K562 (cell line): Measurements from ENCODE around the gene SCARF2. TPM values are rescaled to one million over a fixed set of nuclear protein-coding genes. Genes with fewer than 3 reads are reported as not detected.

Experiments used
- ATAC-seq: fragments of 200-7000 bp; cut with Tn5 transposase; 3 replicates; pipeline ENCODE4 v1.9.1; 2020; ENCODE audit warnings: moderate library complexity
- BruUV-seq: library from RNA; stranded (reverse); fragments of 400-500 nt; replicated peaks from 2 replicates; lab custom pipeline; 2021; lab: Mats Ljungman, UMichigan
- CTCF ChIA-PET: fragments of 300-600 bp; formaldehyde crosslinking; extraction: SDS; loops from one replicate; lab custom pipeline; 2021; ENCODE audit warnings: low intra/inter-chr PET ratio; lab: Yijun Ruan, JAX
- POLR2A ChIA-PET: fragments of 300-600, 350-650 bp; sonication (Branson Sonifier 250); formaldehyde crosslinking; extraction: SDS; loops from one replicate; lab custom pipeline; 2021; ENCODE audit warnings: antibody characterized with exemption, inconsistent platforms; lab: Yijun Ruan, JAX
- DNase-seq, 4 experiments: peaks; one replicate each; pipeline versions ENCODE4 v3.0.0 to v3.0.0-alpha.2; 2011 to 2018; ENCODE audit warnings: low spot score in 3 of 4, mixed read lengths in 3 of 4; ENCODE audit errors: extremely low read depth in 1 of 4
- FAIRE-seq: peaks from 2 replicates; lab custom pipeline; 2011; peaks lifted over from hg19 to GRCh38; lab: Jason Lieb, UNC
- H2AFZ ChIP-seq: 2 replicates; pipeline ENCODE4 v1.6.0; 2011; ENCODE audit warnings: low read depth, low read length, control low read depth, inconsistent platforms
- H3K27ac ChIP-seq: fragments of 200-600 bp; 3 replicates; pipeline ENCODE4 v1.8.0; 2011; ENCODE audit warnings: low read depth, mild to moderate bottlenecking, control low read depth, inconsistent platforms, low read length, moderate library complexity, mixed read lengths; ENCODE audit errors: extremely low read depth
- H3K27me3 ChIP-seq, 2 experiments: fragments of 300-600 bp in 1 of 2; 2 replicates in 1 of 2; 3 replicates in 1 of 2; pipeline versions ENCODE4 v1.6.0 to v1.8.0; 2011; ENCODE audit warnings: inconsistent platforms in 2 of 2, low read length in 2 of 2, mild to moderate bottlenecking in 1 of 2, mixed read lengths in 1 of 2, moderate library complexity in 1 of 2; ENCODE audit not compliant: control insufficient read depth in 2 of 2, insufficient read depth in 2 of 2
- H3K36me3 ChIP-seq: fragments of 300-600 bp; 3 replicates; pipeline ENCODE4 v1.8.0; 2011; ENCODE audit warnings: mild to moderate bottlenecking, low read length, inconsistent platforms; ENCODE audit not compliant: control insufficient read depth, insufficient read depth
- H3K4me1 ChIP-seq, 2 experiments: fragments of 200-600 bp in 1 of 2; replicated peaks in 1 of 2; 2 replicates in 1 of 2; 3 replicates in 1 of 2; pipeline versions ENCODE4 v1.5.1 to v1.8.0; 2011; ENCODE audit warnings: inconsistent platforms in 2 of 2, low read length in 2 of 2, mild to moderate bottlenecking in 1 of 2, mixed read lengths in 1 of 2, moderate library complexity in 1 of 2; ENCODE audit not compliant: control insufficient read depth in 2 of 2, insufficient read depth in 2 of 2
- H3K4me2 ChIP-seq: 2 replicates; pipeline ENCODE4 v1.6.1; 2011; ENCODE audit warnings: low read length, control low read depth, inconsistent platforms, mixed read lengths; ENCODE audit not compliant: insufficient read depth
- H3K4me3 ChIP-seq: fragments of 200-600 bp; sonication (generic), shearing (Covaris generic); 2 replicates; pipeline ENCODE4 v1.5.1; 2016; ENCODE audit warnings: control low read depth, inconsistent platforms
- H3K79me2 ChIP-seq: fragments of 200-600 bp; 3 replicates; pipeline ENCODE4 v1.8.0; 2011; ENCODE audit warnings: low read length, inconsistent platforms; ENCODE audit not compliant: control insufficient read depth, insufficient read depth
- H3K9ac ChIP-seq, 2 experiments: 2 replicates each; pipeline versions ENCODE4 v1.6.0 to v1.6.1; 2011; ENCODE audit warnings: low read depth in 2 of 2, low read length in 2 of 2, control low read depth in 1 of 2, inconsistent platforms in 1 of 2, mild to moderate bottlenecking in 1 of 2, mixed read lengths in 1 of 2; ENCODE audit not compliant: insufficient read depth in 1 of 2
- H3K9me1 ChIP-seq: one replicate; pipeline ENCODE4 v1.6.0; 2011; ENCODE audit warnings: inconsistent platforms, mild to moderate bottlenecking, low read length, moderate library complexity; ENCODE audit not compliant: control insufficient read depth, insufficient read depth
- H3K9me3 ChIP-seq: replicated peaks from 2 replicates; pipeline ENCODE4 v1.5.1; 2011; ENCODE audit warnings: low read depth, low read length, inconsistent platforms; ENCODE audit not compliant: control insufficient read depth, insufficient read depth
- H4K20me1 ChIP-seq: replicated peaks from 2 replicates; pipeline ENCODE4 v1.6.1; 2011; ENCODE audit warnings: low read length, inconsistent platforms, mixed read lengths; ENCODE audit not compliant: control insufficient read depth, insufficient read depth
- E2F1 ChIP-seq: sonication (generic); formaldehyde crosslinking; IDR thresholded peaks from 2 replicates; pipeline ENCODE4 v1.8.1; 2023; ENCODE audit warnings: mild to moderate bottlenecking, missing genetic modification reagents, moderate library complexity
- EP400 ChIP-seq: fragments of 450-650 bp; IDR thresholded peaks from 2 replicates; pipeline ENCODE4 v1.6.1; 2017; ENCODE audit warnings: antibody characterized with exemption, mild to moderate bottlenecking, moderate library complexity
- EZH2 ChIP-seq: IDR thresholded peaks from 2 replicates; pipeline ENCODE4 v1.6.1; 2012; ENCODE audit warnings: low read depth, mild to moderate bottlenecking, inconsistent platforms, low read length, borderline replicate concordance
- FOXP4 ChIP-seq: sonication (generic); formaldehyde crosslinking; IDR thresholded peaks from 2 replicates; pipeline ENCODE4 v1.8.0; 2022; ENCODE audit warnings: mild to moderate bottlenecking, missing genetic modification reagents, borderline replicate concordance
- HBP1 ChIP-seq: fragments of 450-650 bp; formaldehyde crosslinking; IDR thresholded peaks from 2 replicates; pipeline ENCODE4 v1.4.0; 2022; ENCODE audit warnings: missing genetic modification characterization
- LARP7 ChIP-seq: fragments of 450-650 bp; IDR thresholded peaks from 2 replicates; pipeline ENCODE4 v1.6.1; 2016
- MCM5 ChIP-seq: fragments of 450-650 bp; IDR thresholded peaks from 2 replicates; pipeline ENCODE4 v1.6.1; 2016; ENCODE audit warnings: low read depth
- NEUROD1 ChIP-seq: fragments of 150-350 bp; IDR thresholded peaks from 2 replicates; pipeline ENCODE4 v1.6.1; 2014; ENCODE audit warnings: borderline replicate concordance, low read length, low read depth; ENCODE audit not compliant: partially characterized antibody
- PHB2 ChIP-seq: fragments of 450-650 bp; IDR thresholded peaks from 2 replicates; pipeline ENCODE4 v1.6.1; 2017; ENCODE audit warnings: low read depth
- PHF21A ChIP-seq: fragments of 450-650 bp; IDR thresholded peaks from 2 replicates; pipeline ENCODE4 v1.6.1; 2017; ENCODE audit warnings: low read depth, borderline replicate concordance
- PTRF ChIP-seq: fragments of 450-650 bp; IDR thresholded peaks from 2 replicates; pipeline ENCODE4 v1.6.1; 2016; ENCODE audit warnings: mild to moderate bottlenecking, missing genetic modification characterization, missing compliant biosample characterization
- RFX5 ChIP-seq: IDR thresholded peaks from 2 replicates; pipeline ENCODE4 v1.6.1; 2011; ENCODE audit warnings: low read depth, mild to moderate bottlenecking, improper control_type of control experiment, low read length
- SAFB2 ChIP-seq: fragments of 200-400 bp; formaldehyde crosslinking; IDR thresholded peaks from 2 replicates; pipeline ENCODE4 v1.6.1; 2018; ENCODE audit warnings: borderline replicate concordance, low read length, low read depth, moderate library complexity; ENCODE audit not compliant: severe bottlenecking
- SMAD1 ChIP-seq: fragments of 150-350 bp; IDR thresholded peaks from 2 replicates; pipeline ENCODE4 v1.6.1; 2014; ENCODE audit warnings: low read length, low read depth; ENCODE audit not compliant: partially characterized antibody
- STAT5B ChIP-seq: fragments of 250-450 bp; sonication (Bioruptor Pico); IDR thresholded peaks from 2 replicates; pipeline ENCODE4 v1.8.0; 2021; ENCODE audit warnings: mild to moderate bottlenecking, inconsistent platforms
- ZBTB34 ChIP-seq: fragments of 250-450 bp; sonication (Bioruptor Pico); IDR thresholded peaks from 2 replicates; pipeline ENCODE4 v1.8.0; 2021; ENCODE audit warnings: mild to moderate bottlenecking, moderate library complexity
- WGBS: fragments of 100-300 bp; shearing (Covaris generic); methylation state at CpG from one replicate; pipeline ENCODE4 v1.1.6; 2016; ENCODE audit warnings: low coverage, mixed read lengths; ENCODE audit not compliant: insufficient coverage; ENCODE audit errors: missing lambda C conversion rate; 5-methylcytosine and 5-hydroxymethylcytosine counted together
- in situ Hi-C: fragments of 300-500 bp; cut with MboI; formaldehyde crosslinking; loops from 4 replicates; pipeline ENCODE4 v1.15.0; 2018; ENCODE audit warnings: inconsistent platforms, mixed read lengths
- intact Hi-C: fragments of 100-400 bp; cut with micrococcal nuclease; formaldehyde crosslinking; loops from 2 replicates; pipeline ENCODE4 v1.14.2; 2022
- polyA plus RNA-seq, 8 experiments: library from polyadenylated mRNA; depleted of rRNA in 4 of 8; stranded (reverse) in 5 of 8; unstranded in 3 of 8; fragments of >200 nt; fragmentation: Nextera tagmentation in 2 of 8; fragmentation: Illumina TruSeq in 1 of 8; extraction: Ambion mirVana in 2 of 8; extraction: Trizol in 1 of 8; gene quantifications; 2 replicates each; pipeline versions ENCODE4 v1.2.1 to v1.2.3, GENCODE V29; 2011 to 2014; ENCODE audit warnings: inconsistent platforms in 1 of 8, missing spikeins in 1 of 8
- total RNA-seq, 7 experiments: library from RNA; depleted of rRNA in 6 of 7; stranded (reverse); fragments of >200 nt in 6 of 7; fragmentation: Illumina TruSeq in 2 of 7; extraction: Trizol in 2 of 7; gene quantifications; 2 replicates each; pipeline versions ENCODE4 v1.2.1 to v1.2.3, GENCODE V29; 2011 to 2021; ENCODE audit warnings: low replicate concordance in 1 of 7

The SCARF2 gene
- total and polyA plus RNA-seq, 9 of the 15 experiments (the other 6 are each of a cell fraction or from before 2014, with no cell fraction given) = 0.06 to 0.32 (median 0.21) TPM; not detected in 5

GRCh38 chr22:20422271-20423007 lies 15.2 kb downstream of the SCARF2 start:
- H3K4me1 ChIP-seq = peaks cover 0 to 44% of the 10 kb centered on the region in 2 experiments; a peak in 3 of 5 replicates
- no peak overlapping the region for H3K4me3 ChIP-seq
- POLR2A ChIA-PET = interaction anchor here (0.5 to 1.5 kb wide), 9 partner anchors 10 to 465 kb away, joined by 3 to 7 read pairs (median 3); no protein-coding TSS in a partner anchor
- H4K20me1 ChIP-seq = peaks cover 25% of the 10 kb centered on the region
- no peak overlapping the region; the same call in 1 of the 2 replicates for H2AFZ ChIP-seq
- no peaks in the 10 kb centered on the region for H3K9me3 ChIP-seq
- no peak overlapping the region for H3K27ac ChIP-seq
- in situ Hi-C loops = loop anchor here (5.0 to 25.0 kb wide), 3 partner anchors 35 to 1885 kb away; partner anchors contain the start of gene TMEM191B
- ATAC-seq = no peak
- H3K79me2 ChIP-seq = no peaks in the 10 kb centered on the region
- no peaks in the 10 kb centered on the region for H3K36me3 ChIP-seq
- no peak for DNase-seq
- H3K27me3 ChIP-seq = peaks cover 33 to 56% of the 10 kb centered on the region in 2 experiments; a peak in 4 of 5 replicates
- intact Hi-C loops = no loop called here
- H3K9me1 ChIP-seq = no peaks in the 10 kb centered on the region
- H3K9ac ChIP-seq = peak overlapping the region in 1 of 2 experiments; percentile 15; a peak in 2 of 4 replicates
- 28% methylated on average over 21 of the region's 21 CpGs for WGBS
- no peak for FAIRE-seq
- BruUV-seq = no TSS peak
- H3K4me2 ChIP-seq = no peak overlapping the region
- CTCF ChIA-PET = no interaction called here
- no peak for TF ChIP-seq STAT5B (CRISPR knock-in tag)
- no peak for TF ChIP-seq NEUROD1
- no peak for TF ChIP-seq SAFB2
- TF ChIP-seq EP400 = no peak
- TF ChIP-seq LARP7 = 0 out of 2 replicates have a peak, but pooled peaks have one; percentile 44
- no peak for TF ChIP-seq ZBTB34
- TF ChIP-seq HBP1 (CRISPR knock-in tag) = peak; percentile 86
- TF ChIP-seq PHF21A = no peak
- no peak for TF ChIP-seq EZH2
- TF ChIP-seq PTRF (tag) = no peak
- TF ChIP-seq FOXP4 (CRISPR knock-in tag) = no peak
- TF ChIP-seq PHB2 = no peak
- TF ChIP-seq E2F1 (CRISPR knock-in tag) = no peak
- no peak for TF ChIP-seq RFX5
- TF ChIP-seq SMAD1 = no peak
- peak; percentile 99; the same call in 1 of the 2 replicates for TF ChIP-seq MCM5
